SU-DHL-6 (cell line): ENCODE data around the gene CEBPG.

ENCODE experiments used
- CTCF ChIP-seq: fragments of 200-600 bp; sonication (generic); IDR thresholded peaks from one replicate; pipeline ENCODE4 v1.5.1; 2017; ENCODE audit warnings: antibody characterized with exemption, mild to moderate bottlenecking, low read length, moderate library complexity; ENCODE audit not compliant: insufficient read depth, poor library complexity, severe bottlenecking
- EZH2phosphoT487 ChIP-seq: fragments of 200-600 bp; sonication (generic), shearing (Covaris generic); conservative IDR thresholded peaks from 2 replicates; pipeline ENCODE4 v1.6.1; 2018; ENCODE audit warnings: mild to moderate bottlenecking, antibody characterized with exemption, low read length, moderate library complexity, mixed read lengths

- TF ChIP-seq CTCF: no peak
- no peak for TF ChIP-seq EZH2phosphoT487
Observed at GRCh38 chr19:33413426-33413725, 39.9 kb downstream of the CEBPG start.
